Panc1 (cell line): ENCODE data around the gene NOMO2.
"Not testable (repeated sequence)": the region's sequence is repeated elsewhere in the genome, so short reads cannot be mapped to it uniquely, and the experiment has no call there.

Experiments
- CTCF ChIP-seq: fragments of 450-650 bp; IDR thresholded peaks from 2 replicates; pipeline ENCODE4 v1.5.1; 2017; ENCODE audit warnings: mild to moderate bottlenecking
- POLR2AphosphoS5 ChIP-seq: IDR thresholded peaks from 2 replicates; pipeline ENCODE4 v1.6.1; 2012; ENCODE audit warnings: mild to moderate bottlenecking, low read depth, low read length, moderate library complexity
- REST ChIP-seq, 2 experiments: IDR thresholded peaks; 2 replicates each; pipeline ENCODE4 v1.6.1; 2011 to 2012; ENCODE audit warnings: low read depth in 2 of 2, control low read depth in 1 of 2, low read length in 1 of 2, mild to moderate bottlenecking in 1 of 2, moderate library complexity in 1 of 2; ENCODE audit not compliant: insufficient read depth in 1 of 2
- SIN3A ChIP-seq: IDR thresholded peaks from 2 replicates; pipeline ENCODE4 v1.6.1; 2012; ENCODE audit warnings: low read depth, mild to moderate bottlenecking, low read length, moderate library complexity, borderline replicate concordance; ENCODE audit not compliant: insufficient read depth
- TCF7L2 ChIP-seq: IDR thresholded peaks from 2 replicates; pipeline ENCODE4 v1.6.1; 2011; ENCODE audit warnings: mild to moderate bottlenecking, low read depth, low read length, inconsistent platforms

GRCh38 chr16:18394363-18394762 lies 167.5 kb downstream of the NOMO2 start:
- TF ChIP-seq TCF7L2; CTCF; REST (IDR thresholded peaks at IDR 0.05; ENCODE audit: insufficient read depth in 1 of 2, low read depth in 2 of 2, low read length in 1 of 2); POLR2AphosphoS5; SIN3A: not testable (repeated sequence)
